HepG2 (cell line): ENCODE results near the gene CCDC85C. TPM values are rescaled to one million over a fixed set of nuclear protein-coding genes. Genes with fewer than 3 reads are reported as not detected.

Experiments used
- CENPX ChIP-seq: sonication (generic); formaldehyde crosslinking; IDR thresholded peaks from 2 replicates; pipeline ENCODE4 v1.9.0; 2021; ENCODE audit warnings: mild to moderate bottlenecking, missing genetic modification reagents, moderate library complexity
- CSRNP1 ChIP-seq: sonication (generic); formaldehyde crosslinking; IDR thresholded peaks from 2 replicates; pipeline ENCODE4 v1.8.1; 2023; ENCODE audit warnings: mild to moderate bottlenecking, missing genetic modification reagents
- ELK4 ChIP-seq: sonication (generic); formaldehyde crosslinking; IDR thresholded peaks from 2 replicates; pipeline ENCODE4 v1.9.0; 2021; ENCODE audit warnings: missing genetic modification reagents, borderline replicate concordance
- FOXK1 ChIP-seq: sonication (generic); formaldehyde crosslinking; IDR thresholded peaks from 2 replicates; pipeline ENCODE4 v1.4.0; 2020; ENCODE audit warnings: low read depth, missing genetic modification reagents, borderline replicate concordance
- HNRNPUL1 ChIP-seq: fragments of 200-400 bp; formaldehyde crosslinking; IDR thresholded peaks from 2 replicates; pipeline ENCODE4 v1.6.1; 2017; ENCODE audit warnings: low read depth, mild to moderate bottlenecking, low read length, moderate library complexity
- MEF2D ChIP-seq: sonication (generic); formaldehyde crosslinking; IDR thresholded peaks from 2 replicates; pipeline ENCODE4 v1.5.1; 2020; ENCODE audit warnings: mild to moderate bottlenecking, missing genetic modification reagents
- NFIC ChIP-seq: IDR thresholded peaks from 2 replicates; pipeline ENCODE4 v1.6.1; 2012; ENCODE audit warnings: mild to moderate bottlenecking, low read length, inconsistent platforms
- NKX3-1 ChIP-seq: sonication (generic); formaldehyde crosslinking; IDR thresholded peaks from 2 replicates; pipeline ENCODE4 v1.5.0; 2020; ENCODE audit warnings: missing genetic modification reagents
- NR3C1 ChIP-seq: sonication (generic); formaldehyde crosslinking; IDR thresholded peaks from 2 replicates; pipeline ENCODE4 v1.4.0; 2020; ENCODE audit warnings: missing genetic modification reagents
- SATB2 ChIP-seq: sonication (generic); formaldehyde crosslinking; IDR thresholded peaks from 2 replicates; pipeline ENCODE4 v1.5.0; 2020; ENCODE audit warnings: missing genetic modification reagents
- SYNCRIP ChIP-seq: fragments of 200-400 bp; formaldehyde crosslinking; IDR thresholded peaks from 2 replicates; pipeline ENCODE4 v1.6.1; 2018; ENCODE audit warnings: mild to moderate bottlenecking, low read depth, low read length; ENCODE audit not compliant: insufficient read depth
- TBX2 ChIP-seq: sonication (generic); formaldehyde crosslinking; IDR thresholded peaks from 2 replicates; pipeline ENCODE4 v1.5.0; 2020; ENCODE audit warnings: missing genetic modification reagents, mild to moderate bottlenecking, borderline replicate concordance
- ZBTB44 ChIP-seq: sonication (generic); formaldehyde crosslinking; IDR thresholded peaks from 2 replicates; pipeline ENCODE4 v1.4.0; 2020; ENCODE audit warnings: missing genetic modification reagents
- ZFAT ChIP-seq: sonication (generic); formaldehyde crosslinking; conservative IDR thresholded peaks from 2 replicates; pipeline ENCODE4 v1.8.1; 2023; ENCODE audit warnings: missing genetic modification reagents, inconsistent platforms
- ZNF142 ChIP-seq: sonication (generic); formaldehyde crosslinking; IDR thresholded peaks from 2 replicates; pipeline ENCODE4 v1.4.0; 2020; ENCODE audit warnings: missing genetic modification reagents
- ZNF143 ChIP-seq: sonication (generic); formaldehyde crosslinking; IDR thresholded peaks from 2 replicates; pipeline ENCODE4 v1.4.0; 2020; ENCODE audit warnings: missing genetic modification reagents
- ZNF224 ChIP-seq: sonication (generic); formaldehyde crosslinking; IDR thresholded peaks from 2 replicates; pipeline ENCODE4 v1.5.0; 2020; ENCODE audit warnings: mild to moderate bottlenecking, missing genetic modification reagents
- ZNF513 ChIP-seq: sonication (generic); formaldehyde crosslinking; conservative IDR thresholded peaks from 2 replicates; pipeline ENCODE4 v1.5.0; 2020; ENCODE audit warnings: missing genetic modification reagents
- polyA plus RNA-seq, 8 experiments: library from polyadenylated mRNA; depleted of rRNA in 3 of 8; stranded (reverse) in 7 of 8; unstranded in 1 of 8; fragments of >200 nt; fragmentation: Illumina TruSeq in 4 of 8; extraction: Trizol in 4 of 8; gene quantifications; 2 replicates each; pipeline versions ENCODE4 v1.2.1 to v1.2.3, GENCODE V29; 2011 to 2016; ENCODE audit warnings: low read depth in 4 of 8, missing spikeins in 1 of 8, mixed read lengths in 1 of 8; ENCODE audit not compliant: insufficient read depth in 1 of 8
- total RNA-seq, 5 experiments: library from RNA; depleted of rRNA; stranded (reverse); fragments of >200 nt; fragmentation: Illumina TruSeq; extraction: Trizol; gene quantifications; 2 replicates each; pipeline ENCODE4 v1.2.3, GENCODE V29; 2016; ENCODE audit warnings: low read depth in 1 of 5

CCDC85C gene
- total and polyA plus RNA-seq, 2 of the 13 experiments (the other 11 are each of a cell fraction or from before 2014, with no cell fraction given): 18.8 to 43.8 TPM

- TF ChIP-seq ZNF513 (no peak), ZNF143 (no peak), NKX3-1 (no peak), ZFAT (no peak), FOXK1 (CRISPR knock-in tag) (no peak), ZBTB44 (no peak), ELK4 (CRISPR knock-in tag) (no peak), SYNCRIP (no peak), CSRNP1 (no peak), SATB2 (no peak), HNRNPUL1 (no peak), NR3C1 (CRISPR knock-in tag) (no peak), NFIC (no peak), TBX2 (CRISPR knock-in tag) (no peak; the same call in 1 of the 2 replicates), ZNF142 (CRISPR knock-in tag) (no peak), MEF2D (CRISPR knock-in tag) (no peak), ZNF224 (CRISPR knock-in tag) (no peak), CENPX (no peak)
Measured at GRCh38 chr14:99602054-99602787, 1.8 kb downstream of the CCDC85C start (continued).
